ENCODE results near the gene BRCC3. TPM values are rescaled to one million over a fixed set of nuclear protein-coding genes. Genes with fewer than 3 reads are reported as not detected.
A peak's percentile ranks its signal among the peaks of the same experiment; 100 is the strongest.

BRCC3 gene
- total RNA-seq, 1 donor from 2014 or later: 9.1 TPM

DNA sequence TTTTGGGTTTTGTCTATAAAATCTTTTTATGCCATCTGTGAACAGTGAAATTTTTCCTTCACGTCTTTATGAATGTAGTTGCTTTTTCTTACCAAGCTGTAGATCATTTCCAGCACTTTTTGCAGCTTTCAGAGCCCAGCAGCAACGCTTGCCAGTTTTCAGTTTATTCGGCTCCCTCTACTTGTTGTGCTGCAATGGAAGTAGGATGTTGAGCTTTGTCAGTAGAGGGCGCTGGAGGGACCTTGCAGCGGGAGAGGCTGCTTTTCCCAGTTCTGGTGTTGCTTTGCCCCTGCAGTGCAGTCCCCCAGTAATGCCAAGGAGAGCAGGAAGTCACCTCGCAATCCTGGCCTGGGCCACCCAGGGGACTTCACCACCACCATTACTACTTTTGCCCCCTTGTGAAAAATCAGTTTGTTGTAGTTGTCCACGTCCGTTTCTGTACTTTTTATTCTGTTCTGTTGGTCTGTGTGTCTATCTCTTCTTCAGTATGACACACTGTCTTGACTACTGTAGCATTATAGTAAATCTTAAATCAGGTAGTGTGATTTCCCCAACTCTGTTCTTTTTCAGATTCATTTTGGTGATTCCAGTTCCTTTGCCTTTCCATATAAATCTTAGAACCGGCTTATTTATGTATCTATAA lies 22.2 kb upstream of the BRCC3 start:
- DNase-seq (ENCODE audit: low read depth): no peak
- H3K4me3 ChIP-seq (ENCODE audit: low read depth, low read length): no peak overlapping the region
- TF ChIP-seq, protein P1, sequence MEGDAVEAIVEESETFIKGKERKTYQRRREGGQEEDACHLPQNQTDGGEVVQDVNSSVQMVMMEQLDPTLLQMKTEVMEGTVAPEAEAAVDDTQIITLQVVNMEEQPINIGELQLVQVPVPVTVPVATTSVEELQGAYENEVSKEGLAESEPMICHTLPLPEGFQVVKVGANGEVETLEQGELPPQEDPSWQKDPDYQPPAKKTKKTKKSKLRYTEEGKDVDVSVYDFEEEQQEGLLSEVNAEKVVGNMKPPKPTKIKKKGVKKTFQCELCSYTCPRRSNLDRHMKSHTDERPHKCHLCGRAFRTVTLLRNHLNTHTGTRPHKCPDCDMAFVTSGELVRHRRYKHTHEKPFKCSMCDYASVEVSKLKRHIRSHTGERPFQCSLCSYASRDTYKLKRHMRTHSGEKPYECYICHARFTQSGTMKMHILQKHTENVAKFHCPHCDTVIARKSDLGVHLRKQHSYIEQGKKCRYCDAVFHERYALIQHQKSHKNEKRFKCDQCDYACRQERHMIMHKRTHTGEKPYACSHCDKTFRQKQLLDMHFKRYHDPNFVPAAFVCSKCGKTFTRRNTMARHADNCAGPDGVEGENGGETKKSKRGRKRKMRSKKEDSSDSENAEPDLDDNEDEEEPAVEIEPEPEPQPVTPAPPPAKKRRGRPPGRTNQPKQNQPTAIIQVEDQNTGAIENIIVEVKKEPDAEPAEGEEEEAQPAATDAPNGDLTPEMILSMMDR (conservative IDR thresholded peaks at IDR 0.05; ENCODE audit: low read depth, low read length): peak; percentile 76

DNA sequence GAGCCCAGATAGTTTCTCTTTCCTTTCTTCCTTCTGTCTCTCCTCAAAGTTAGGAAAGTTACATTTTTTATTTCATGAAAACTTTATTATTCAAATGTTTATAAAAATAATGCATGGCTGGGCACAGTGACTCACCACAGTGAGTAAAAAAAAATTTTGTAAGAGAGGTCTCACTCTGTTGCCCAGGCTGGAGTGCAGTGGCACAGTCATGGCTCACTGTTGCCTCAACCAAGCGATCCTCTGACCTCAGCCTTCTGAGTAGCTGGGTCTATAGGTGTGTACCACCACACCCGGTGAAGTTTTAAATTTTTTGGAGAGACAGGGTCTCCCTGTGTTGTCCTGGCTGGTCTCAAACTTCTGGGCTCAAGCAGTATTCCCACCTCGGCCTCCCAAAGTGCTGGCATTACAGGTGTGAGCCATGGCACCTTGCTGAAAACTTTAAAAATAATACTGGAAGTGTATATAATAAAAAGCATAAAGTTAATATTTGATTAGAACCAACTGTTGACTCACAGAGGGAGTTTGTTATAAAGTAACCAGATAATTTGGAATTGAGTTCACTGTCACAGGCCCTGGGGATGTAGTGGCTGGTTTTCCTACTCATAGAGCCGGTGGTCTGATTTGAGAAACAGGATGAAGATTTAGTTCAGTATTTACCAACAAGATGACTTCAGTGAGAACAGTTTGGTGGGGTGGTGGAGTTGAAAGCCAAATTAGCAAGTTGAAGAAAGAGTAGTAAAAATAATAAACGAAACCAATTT lies 18.4 kb upstream of the BRCC3 start:
- DNase-seq (ENCODE audit: low read depth): no peak
- TF ChIP-seq, protein P1 (conservative IDR thresholded peaks at IDR 0.05; ENCODE audit: low read depth, low read length): no peak
- H3K4me3 ChIP-seq (ENCODE audit: low read depth, low read length): peak overlapping the region; percentile 34

DNA sequence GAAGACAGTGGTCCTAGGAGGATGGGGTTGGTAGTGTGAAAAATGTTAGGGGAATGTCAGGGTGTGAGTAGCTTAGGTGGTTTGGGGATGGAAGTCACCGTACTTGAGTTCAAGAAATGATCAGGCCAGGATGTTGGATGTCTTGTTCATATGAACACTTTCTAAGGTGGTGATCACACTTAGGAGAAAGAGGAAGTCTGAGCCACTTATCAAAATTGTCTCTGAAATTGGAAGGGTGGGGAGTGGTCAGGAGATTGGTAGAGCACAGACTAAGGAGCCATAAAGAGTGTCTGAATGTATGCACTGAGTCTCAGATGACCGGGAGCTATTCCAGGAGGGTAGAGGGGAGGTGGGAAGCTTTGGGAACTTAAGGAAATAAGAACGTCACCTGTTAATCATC lies 17.7 kb upstream of the BRCC3 start:
- no peak overlapping the region for H3K4me3 ChIP-seq (ENCODE audit: low read depth, low read length)
- TF ChIP-seq, protein P1 (conservative IDR thresholded peaks at IDR 0.05; ENCODE audit: low read depth, low read length): no peak
- no peak for DNase-seq (ENCODE audit: low read depth)

DNA sequence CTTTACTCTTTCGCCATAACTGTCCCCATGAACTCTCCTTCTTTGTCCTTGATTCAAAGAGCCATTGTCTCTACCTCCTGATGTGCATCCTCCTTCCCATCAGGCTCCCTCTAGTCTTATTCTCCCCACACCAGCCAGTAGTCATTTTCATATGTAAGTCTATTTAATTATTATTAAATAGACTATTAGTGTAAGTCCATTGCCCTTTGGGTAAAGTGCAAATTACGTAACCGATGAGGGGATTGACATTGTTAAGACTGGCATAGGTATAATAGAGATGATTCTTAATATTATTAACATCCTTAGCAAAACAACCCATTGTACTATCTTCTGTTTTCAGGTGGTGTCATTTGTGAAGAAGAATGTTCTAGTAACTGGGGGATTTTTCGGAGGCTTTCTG lies 17.1 kb upstream of the BRCC3 start:
- DNase-seq (ENCODE audit: low read depth): no peak
- TF ChIP-seq, protein P1 (conservative IDR thresholded peaks at IDR 0.05; ENCODE audit: low read depth, low read length): no peak
- H3K4me3 ChIP-seq (ENCODE audit: low read depth, low read length): no peak overlapping the region

DNA sequence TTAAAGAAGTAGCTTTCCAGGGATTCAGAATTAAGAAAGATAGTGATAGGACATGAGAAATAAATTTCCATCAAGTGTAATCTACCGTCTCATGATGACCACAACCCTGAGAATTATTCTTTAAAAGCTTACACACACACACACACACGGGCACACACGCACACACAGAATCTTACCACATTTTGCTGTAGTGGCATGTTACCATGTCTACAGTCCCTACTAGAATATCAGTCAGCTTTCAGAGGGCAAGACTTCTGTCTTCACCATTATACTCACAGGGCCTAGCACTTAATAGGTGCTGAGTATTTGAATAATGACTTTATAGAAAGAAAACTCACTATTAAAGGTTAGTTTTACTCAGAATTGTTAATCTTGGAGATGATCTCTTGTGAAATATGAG lies 15.8 kb upstream of the BRCC3 start:
- H3K4me3 ChIP-seq (ENCODE audit: low read depth, low read length): no peak overlapping the region
- TF ChIP-seq, protein P1 (conservative IDR thresholded peaks at IDR 0.05; ENCODE audit: low read depth, low read length): no peak
- DNase-seq (ENCODE audit: low read depth): no peak

DNA sequence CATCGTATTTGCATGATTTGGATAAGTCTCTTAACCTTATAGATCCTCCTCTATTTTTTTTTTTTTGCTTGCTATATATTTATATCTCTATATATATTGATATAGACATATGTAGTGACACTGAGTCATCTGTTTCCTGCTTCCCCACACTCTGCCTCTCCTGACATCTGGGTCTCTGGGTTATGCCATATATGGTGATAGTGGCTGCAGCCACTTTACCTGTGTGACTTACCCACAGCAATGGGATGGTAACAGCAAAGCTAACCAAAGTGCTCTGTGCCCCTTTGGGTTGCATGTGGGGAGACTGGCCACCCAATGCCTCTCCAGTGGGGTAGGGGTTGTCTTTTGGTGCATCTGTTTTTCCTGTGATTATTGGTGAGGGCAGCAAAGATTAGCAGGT lies 14.8 kb upstream of the BRCC3 start:
- no peak for DNase-seq (ENCODE audit: low read depth)
- H3K4me3 ChIP-seq (ENCODE audit: low read depth, low read length): no peak overlapping the region
- TF ChIP-seq, protein P1 (conservative IDR thresholded peaks at IDR 0.05; ENCODE audit: low read depth, low read length): no peak

All from epithelial cell of proximal tubule (primary cell).